K562 (cell line): Measurements from ENCODE around the gene TAS1R3. TPM values are rescaled to one million over a fixed set of nuclear protein-coding genes. Genes with fewer than 3 reads are reported as not detected.

Source experiments
- BMI1 ChIP-seq: fragments of 150-350 bp; IDR thresholded peaks from 2 replicates; pipeline ENCODE4 v1.6.1; 2014; ENCODE audit warnings: low read length
- BRF2 ChIP-seq: IDR thresholded peaks from 3 replicates; pipeline ENCODE4 v1.6.1; 2011; ENCODE audit warnings: borderline replicate concordance, mild to moderate bottlenecking; ENCODE audit not compliant: insufficient read length, insufficient read depth
- CTBP1 ChIP-seq: fragments of 450-650 bp; IDR thresholded peaks from 2 replicates; pipeline ENCODE4 v1.6.1; 2016; ENCODE audit warnings: borderline replicate concordance
- EWSR1 ChIP-seq: fragments of 450-650 bp; IDR thresholded peaks from 2 replicates; pipeline ENCODE4 v1.6.1; 2018; ENCODE audit warnings: borderline replicate concordance, mild to moderate bottlenecking, low read depth, moderate library complexity; ENCODE audit not compliant: partially characterized antibody
- FIP1L1 ChIP-seq: fragments of 200-400 bp; formaldehyde crosslinking; IDR thresholded peaks from 2 replicates; pipeline ENCODE4 v1.6.1; 2018; ENCODE audit warnings: mild to moderate bottlenecking, low read depth, low read length; ENCODE audit not compliant: poor library complexity, severe bottlenecking
- FOXM1 ChIP-seq, 2 experiments: fragments of 450-650 bp in 1 of 2; sonication (generic) in 1 of 2; formaldehyde crosslinking in 1 of 2; IDR thresholded peaks; 2 replicates each; pipeline versions ENCODE4 v1.6.1 to v1.9.0; 2017 to 2022; ENCODE audit warnings: low read depth in 2 of 2, mild to moderate bottlenecking in 2 of 2, missing genetic modification reagents in 1 of 2, moderate library complexity in 1 of 2
- MNT ChIP-seq, 2 experiments: fragments of 450-650 bp; conservative IDR thresholded peaks; 2 replicates each; pipeline ENCODE4 v1.6.1; 2017; ENCODE audit warnings: mild to moderate bottlenecking in 2 of 2, moderate library complexity in 2 of 2
- PCBP2 ChIP-seq: fragments of 200-400 bp; formaldehyde crosslinking; IDR thresholded peaks from 2 replicates; pipeline ENCODE4 v1.6.1; 2018; ENCODE audit warnings: low read length, low read depth, mild to moderate bottlenecking, moderate library complexity; ENCODE audit not compliant: poor library complexity, severe bottlenecking
- PHB ChIP-seq: fragments of 250-450 bp; sonication (Bioruptor Pico); IDR thresholded peaks from 2 replicates; pipeline ENCODE4 v1.5.0; 2021
- POLR2G ChIP-seq: fragments of 200-400 bp; formaldehyde crosslinking; IDR thresholded peaks from 2 replicates; pipeline ENCODE4 v1.6.1; 2017; ENCODE audit warnings: low read depth, mild to moderate bottlenecking, antibody characterized with exemption, low read length, moderate library complexity
- RREB1 ChIP-seq: fragments of 250-450 bp; sonication (Bioruptor Pico); IDR thresholded peaks from 2 replicates; pipeline ENCODE4 v1.4.0; 2020
- SMARCC2 ChIP-seq: fragments of 450-650 bp; IDR thresholded peaks from 2 replicates; pipeline ENCODE4 v1.6.1; 2017; ENCODE audit warnings: antibody characterized with exemption, moderate library complexity, mild to moderate bottlenecking, low read depth
- TRIM24 ChIP-seq, 2 experiments: fragments of 450-650 bp; IDR thresholded peaks; 2 replicates each; pipeline ENCODE4 v1.6.1; 2016
- ZBTB1 ChIP-seq: sonication (generic); formaldehyde crosslinking; IDR thresholded peaks from 2 replicates; pipeline ENCODE4 v1.8.1; 2023; ENCODE audit warnings: missing genetic modification reagents, low read depth, mild to moderate bottlenecking, borderline replicate concordance
- ZNF143 ChIP-seq: sonication (generic); formaldehyde crosslinking; IDR thresholded peaks from 2 replicates; pipeline ENCODE4 v1.9.0; 2022; ENCODE audit warnings: mild to moderate bottlenecking, missing genetic modification reagents
- ZNF174 ChIP-seq: fragments of 250-450 bp; sonication (Bioruptor Pico); IDR thresholded peaks from 2 replicates; pipeline ENCODE4 v1.4.0; 2020; ENCODE audit warnings: mild to moderate bottlenecking
- ZNF274 ChIP-seq: IDR thresholded peaks from 2 replicates; pipeline ENCODE4 v1.6.1; 2011; ENCODE audit warnings: low read depth, mild to moderate bottlenecking, low read length, moderate library complexity, borderline replicate concordance
- polyA plus RNA-seq, 8 experiments: library from polyadenylated mRNA; depleted of rRNA in 4 of 8; stranded (reverse) in 5 of 8; unstranded in 3 of 8; fragments of >200 nt; fragmentation: Nextera tagmentation in 2 of 8; fragmentation: Illumina TruSeq in 1 of 8; extraction: Ambion mirVana in 2 of 8; extraction: Trizol in 1 of 8; gene quantifications; 2 replicates each; pipeline versions ENCODE4 v1.2.1 to v1.2.3, GENCODE V29; 2011 to 2014; ENCODE audit warnings: inconsistent platforms in 1 of 8, missing spikeins in 1 of 8
- total RNA-seq, 7 experiments: library from RNA; depleted of rRNA in 6 of 7; stranded (reverse); fragments of >200 nt in 6 of 7; fragmentation: Illumina TruSeq in 2 of 7; extraction: Trizol in 2 of 7; gene quantifications; 2 replicates each; pipeline versions ENCODE4 v1.2.1 to v1.2.3, GENCODE V29; 2011 to 2021; ENCODE audit warnings: low replicate concordance in 1 of 7

The TAS1R3 gene
- total and polyA plus RNA-seq, 9 of the 15 experiments (the other 6 are each of a cell fraction or from before 2014, with no cell fraction given) = 0.07 to 0.13 TPM; not detected in 7

GRCh38 chr1:1324524-1325287, 6.4 kb upstream of the TAS1R3 start, which contains the start of the genes CPTP and INTS11 (continued):
- peak in 1 of 2 experiments; percentile 78; a peak in 3 of 4 replicates for TF ChIP-seq MNT (conservative IDR thresholded peaks at IDR 0.05)
- no peak for TF ChIP-seq BMI1
- TF ChIP-seq FIP1L1 = peak; percentile 81
- no peak for TF ChIP-seq SMARCC2
- TF ChIP-seq CTBP1 = peak; percentile 11; the same call in 1 of the 2 replicates
- no peak for TF ChIP-seq ZNF143 (CRISPR knock-in tag)
- no peak for TF ChIP-seq EWSR1
- TF ChIP-seq RREB1 = no peak
- no peak for TF ChIP-seq FOXM1 (IDR thresholded peaks at IDR 0.05; ENCODE audit: low read depth)
- TF ChIP-seq FOXM1 (CRISPR knock-in tag; IDR thresholded peaks at IDR 0.05; ENCODE audit: low read depth) = no peak; the same call in 1 of the 2 replicates
- TF ChIP-seq ZNF274 = no peak
- no peak for TF ChIP-seq BRF2
- no peak for TF ChIP-seq PCBP2
- peak; percentile 89 for TF ChIP-seq POLR2G
- TF ChIP-seq ZNF174 = no peak
- no peak for TF ChIP-seq PHB (CRISPR knock-in tag)
- no peak for TF ChIP-seq TRIM24 (IDR thresholded peaks at IDR 0.05)
- 0 out of 2 replicates have a peak, but pooled peaks have one; percentile 20 for TF ChIP-seq ZBTB1 (CRISPR knock-in tag)
